ENCODE results near the gene SLC38A3.

The SLC38A3 gene

DNA sequence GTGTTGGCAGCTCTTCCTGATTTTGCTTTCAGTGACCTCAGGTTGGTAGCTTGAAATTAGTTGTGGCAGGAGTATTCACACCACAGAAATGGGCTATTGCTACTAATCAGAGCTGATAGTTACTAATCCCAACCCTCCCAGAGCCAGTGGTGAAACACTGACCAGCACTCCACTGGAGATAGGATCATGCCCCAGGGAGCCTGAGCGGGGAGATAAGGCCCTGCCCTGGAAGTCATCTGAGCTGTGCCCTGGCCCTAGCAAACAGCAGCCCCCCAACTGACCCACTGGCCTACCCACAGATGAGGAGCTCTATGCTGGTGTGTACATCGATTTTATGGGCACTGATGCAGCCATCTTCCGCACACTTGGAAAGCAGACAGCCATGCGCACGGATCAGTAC lies 23.1 kb upstream of the SLC38A3 start:
- H2AFZ ChIP-seq (ENCODE audit: low read length, unreplicated experiment): no peak overlapping the region
- H3K27me3 ChIP-seq (ENCODE audit: insufficient read depth, low read length): no peaks in the 10 kb centered on the region
- no peaks in the 10 kb centered on the region for H3K4me1 ChIP-seq (ENCODE audit: control insufficient read depth, insufficient read depth, low read length, unreplicated experiment)
- H3K4me3 ChIP-seq (ENCODE audit: low read depth, low read length): no peak overlapping the region
- no peaks in the 10 kb centered on the region for H3K79me2 ChIP-seq (ENCODE audit: control insufficient read depth, insufficient read depth, low read length, unreplicated experiment)
- no peaks in the 10 kb centered on the region for H3K36me3 ChIP-seq (ENCODE audit: insufficient read depth, low read length)
- no peak overlapping the region for H3K27ac ChIP-seq (ENCODE audit: low read depth, low read length)

DNA sequence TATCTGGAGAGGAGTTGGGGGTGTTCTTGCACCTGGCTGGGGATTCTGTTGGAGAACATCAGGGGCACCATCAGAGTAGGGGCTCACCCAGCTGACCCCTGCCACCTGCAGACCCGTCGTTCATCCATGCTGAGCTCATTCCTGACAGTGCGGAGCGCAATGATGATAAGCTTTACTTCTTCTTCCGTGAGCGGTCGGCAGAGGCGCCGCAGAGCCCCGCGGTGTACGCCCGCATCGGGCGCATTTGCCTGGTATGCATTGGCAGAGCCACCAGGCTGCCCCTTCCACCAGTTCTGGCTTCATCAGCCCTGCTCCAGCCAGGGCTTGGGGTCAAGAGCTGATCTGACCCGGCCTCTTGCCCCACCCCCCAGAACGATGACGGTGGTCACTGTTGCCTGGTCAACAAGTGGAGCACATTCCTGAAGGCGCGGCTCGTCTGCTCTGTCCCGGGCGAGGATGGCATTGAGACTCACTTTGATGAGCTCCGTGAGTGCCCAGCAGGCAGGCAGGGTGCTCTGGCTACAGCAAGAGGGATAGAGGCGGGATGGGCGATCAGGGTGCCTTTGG lies 22.5 kb upstream of the SLC38A3 start:
- Histone ChIP-seq H3K36me3 (ENCODE audit: insufficient read depth, low read length) (no peaks in the 10 kb centered on the region), H3K27ac (ENCODE audit: low read depth, low read length) (no peak overlapping the region), H3K4me3 (ENCODE audit: low read depth, low read length) (no peak overlapping the region), H3K79me2 (ENCODE audit: control insufficient read depth, insufficient read depth, low read length, unreplicated experiment) (no peaks in the 10 kb centered on the region), H3K27me3 (ENCODE audit: insufficient read depth, low read length) (no peaks in the 10 kb centered on the region), H2AFZ (ENCODE audit: low read length, unreplicated experiment) (no peak overlapping the region), H3K4me1 (ENCODE audit: control insufficient read depth, insufficient read depth, low read length, unreplicated experiment) (no peaks in the 10 kb centered on the region)

DNA sequence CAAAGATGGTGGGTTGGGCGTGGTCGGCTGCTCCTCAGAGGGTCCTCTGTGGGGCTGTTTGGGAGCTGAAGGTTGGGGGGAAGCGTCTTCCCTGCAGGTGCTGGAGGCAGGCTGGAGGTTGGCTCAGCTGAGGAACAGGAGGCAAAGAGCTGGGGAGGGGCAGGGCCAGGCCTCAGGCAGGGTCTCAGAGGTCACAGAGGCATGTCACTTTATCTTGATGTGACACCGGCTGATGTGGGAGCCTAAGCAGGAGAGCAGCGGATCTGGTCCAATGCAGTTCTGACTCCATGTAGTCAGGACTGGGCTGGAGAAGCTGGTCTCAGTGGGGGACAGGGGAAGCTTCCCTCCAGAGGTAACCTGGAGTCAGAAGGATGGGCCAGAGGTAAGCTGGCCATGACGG lies 21.3 kb upstream of the SLC38A3 start:
- no peaks in the 10 kb centered on the region for H3K36me3 ChIP-seq (ENCODE audit: insufficient read depth, low read length)

DNA sequence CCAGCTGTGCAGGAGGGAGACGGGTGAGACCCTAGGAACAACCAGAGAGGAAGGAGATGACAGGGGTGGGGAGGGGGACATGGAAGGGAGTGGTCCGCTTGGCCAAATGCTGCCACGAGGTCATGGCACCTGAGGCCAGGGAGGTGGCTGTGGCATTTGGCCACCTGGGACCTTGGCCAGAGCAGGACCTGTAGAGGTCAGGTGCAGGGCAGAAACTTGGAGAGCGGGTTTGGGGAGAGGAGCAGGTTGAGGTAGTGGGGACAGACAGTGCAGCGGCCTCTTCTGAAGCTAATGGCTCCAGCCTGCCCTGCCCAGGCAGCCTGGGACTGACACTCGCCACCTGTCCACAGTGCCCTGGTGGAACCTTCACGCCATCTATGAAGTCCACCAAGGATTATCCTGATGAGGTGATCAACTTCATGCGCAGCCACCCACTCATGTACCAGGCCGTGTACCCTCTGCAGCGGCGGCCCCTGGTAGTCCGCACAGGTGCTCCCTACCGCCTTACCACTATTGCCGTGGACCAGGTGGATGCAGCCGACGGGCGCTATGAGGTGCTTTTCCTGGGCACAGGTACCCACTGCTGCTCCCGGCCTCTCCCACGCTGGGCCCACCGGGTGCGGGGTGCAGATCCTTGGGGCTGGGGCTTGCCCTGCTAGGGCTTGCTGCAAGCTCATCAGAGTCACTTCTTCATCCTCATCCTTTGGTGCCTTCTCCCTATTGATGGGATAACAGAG lies 20.7 kb upstream of the SLC38A3 start:
- no peaks in the 10 kb centered on the region for H3K4me1 ChIP-seq (ENCODE audit: control insufficient read depth, insufficient read depth, low read length, unreplicated experiment)
- no peaks in the 10 kb centered on the region for H3K79me2 ChIP-seq (ENCODE audit: control insufficient read depth, insufficient read depth, low read length, unreplicated experiment)
- no peaks in the 10 kb centered on the region for H3K27me3 ChIP-seq (ENCODE audit: insufficient read depth, low read length)
- H2AFZ ChIP-seq (ENCODE audit: low read length, unreplicated experiment): no peak overlapping the region
- H3K4me3 ChIP-seq (ENCODE audit: low read depth, low read length): no peak overlapping the region
- H3K36me3 ChIP-seq (ENCODE audit: insufficient read depth, low read length): no peaks in the 10 kb centered on the region
- no peak overlapping the region for H3K27ac ChIP-seq (ENCODE audit: low read depth, low read length)

More for the DNA sequence above, 21.3 kb upstream of the SLC38A3 start:
- no peaks in the 10 kb centered on the region for H3K4me1 ChIP-seq (ENCODE audit: control insufficient read depth, insufficient read depth, low read length, unreplicated experiment)
- H3K27ac ChIP-seq (ENCODE audit: low read depth, low read length): no peak overlapping the region
- H3K79me2 ChIP-seq (ENCODE audit: control insufficient read depth, insufficient read depth, low read length, unreplicated experiment): no peaks in the 10 kb centered on the region
- no peak overlapping the region for H3K4me3 ChIP-seq (ENCODE audit: low read depth, low read length)
- H2AFZ ChIP-seq (ENCODE audit: low read length, unreplicated experiment): no peak overlapping the region
- no peaks in the 10 kb centered on the region for H3K27me3 ChIP-seq (ENCODE audit: insufficient read depth, low read length)

DNA sequence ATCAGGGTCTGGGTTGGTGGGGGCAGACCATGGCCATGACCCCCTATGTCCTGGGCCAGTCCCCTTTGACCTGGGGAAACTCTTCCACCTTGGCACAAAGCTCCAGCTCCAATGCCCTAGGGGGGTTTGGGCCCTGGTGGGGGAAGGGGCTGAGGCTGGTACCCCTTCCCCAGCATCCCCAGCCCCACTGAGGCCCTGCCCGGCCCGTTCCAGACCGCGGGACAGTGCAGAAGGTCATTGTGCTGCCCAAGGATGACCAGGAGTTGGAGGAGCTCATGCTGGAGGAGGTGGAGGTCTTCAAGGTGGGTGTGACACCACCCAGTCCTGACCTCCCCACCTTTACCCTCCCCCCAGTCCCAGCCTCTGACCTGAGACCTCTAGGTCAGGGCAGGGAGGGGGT lies 19.8 kb upstream of the SLC38A3 start:
- Histone ChIP-seq H2AFZ (ENCODE audit: low read length, unreplicated experiment) (no peak overlapping the region), H3K4me1 (ENCODE audit: control insufficient read depth, insufficient read depth, low read length, unreplicated experiment) (no peaks in the 10 kb centered on the region), H3K4me3 (ENCODE audit: low read depth, low read length) (no peak overlapping the region), H3K27ac (ENCODE audit: low read depth, low read length) (no peak overlapping the region), H3K36me3 (ENCODE audit: insufficient read depth, low read length) (no peaks in the 10 kb centered on the region), H3K79me2 (ENCODE audit: control insufficient read depth, insufficient read depth, low read length, unreplicated experiment) (no peaks in the 10 kb centered on the region), H3K27me3 (ENCODE audit: insufficient read depth, low read length) (no peaks in the 10 kb centered on the region)

DNA sequence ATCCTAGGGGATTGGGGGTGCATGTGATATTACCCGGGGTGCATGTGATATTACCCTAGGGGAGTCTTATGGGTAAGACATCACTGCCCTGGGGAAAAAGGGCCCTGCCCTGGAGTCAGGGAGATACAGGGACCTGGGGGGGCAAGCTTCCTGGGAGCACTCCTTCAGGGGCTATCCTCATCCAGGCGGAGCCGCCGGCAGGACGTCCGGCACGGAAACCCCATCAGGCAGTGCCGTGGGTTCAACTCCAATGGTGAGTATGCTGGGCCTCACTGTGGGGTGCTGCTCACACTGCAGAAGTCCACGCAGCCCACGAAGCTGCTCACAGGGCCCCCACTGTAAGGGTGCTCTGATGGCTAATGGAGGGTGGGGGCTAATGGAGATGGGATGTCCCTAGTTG lies 19.0 kb upstream of the SLC38A3 start:
- Histone ChIP-seq H3K27ac (ENCODE audit: low read depth, low read length) (no peak overlapping the region), H3K36me3 (ENCODE audit: insufficient read depth, low read length) (no peaks in the 10 kb centered on the region), H3K4me1 (ENCODE audit: control insufficient read depth, insufficient read depth, low read length, unreplicated experiment) (no peaks in the 10 kb centered on the region), H3K4me3 (ENCODE audit: low read depth, low read length) (no peak overlapping the region), H3K79me2 (ENCODE audit: control insufficient read depth, insufficient read depth, low read length, unreplicated experiment) (no peaks in the 10 kb centered on the region), H2AFZ (ENCODE audit: low read length, unreplicated experiment) (no peak overlapping the region), H3K27me3 (ENCODE audit: insufficient read depth, low read length) (no peaks in the 10 kb centered on the region)

DNA sequence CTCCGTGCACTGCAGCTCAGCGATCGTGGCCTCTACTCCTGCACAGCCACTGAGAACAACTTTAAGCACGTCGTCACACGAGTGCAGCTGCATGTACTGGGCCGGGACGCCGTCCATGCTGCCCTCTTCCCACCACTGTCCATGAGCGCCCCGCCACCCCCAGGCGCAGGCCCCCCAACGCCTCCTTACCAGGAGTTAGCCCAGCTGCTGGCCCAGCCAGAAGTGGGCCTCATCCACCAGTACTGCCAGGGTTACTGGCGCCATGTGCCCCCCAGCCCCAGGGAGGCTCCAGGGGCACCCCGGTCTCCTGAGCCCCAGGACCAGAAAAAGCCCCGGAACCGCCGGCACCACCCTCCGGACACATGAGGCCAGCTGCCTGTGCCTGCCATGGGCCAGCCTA lies 17.3 kb upstream of the SLC38A3 start:
- no peaks in the 10 kb centered on the region for H3K79me2 ChIP-seq (ENCODE audit: control insufficient read depth, insufficient read depth, low read length, unreplicated experiment)
- H3K27ac ChIP-seq (ENCODE audit: low read depth, low read length): no peak overlapping the region
- no peaks in the 10 kb centered on the region for H3K36me3 ChIP-seq (ENCODE audit: insufficient read depth, low read length)
- peaks cover under 1% of the 10 kb centered on the region for H3K27me3 ChIP-seq (ENCODE audit: insufficient read depth, low read length)
- H3K4me3 ChIP-seq (ENCODE audit: low read depth, low read length): no peak overlapping the region
- H2AFZ ChIP-seq (ENCODE audit: low read length, unreplicated experiment): no peak overlapping the region
- no peaks in the 10 kb centered on the region for H3K4me1 ChIP-seq (ENCODE audit: control insufficient read depth, insufficient read depth, low read length, unreplicated experiment)

DNA sequence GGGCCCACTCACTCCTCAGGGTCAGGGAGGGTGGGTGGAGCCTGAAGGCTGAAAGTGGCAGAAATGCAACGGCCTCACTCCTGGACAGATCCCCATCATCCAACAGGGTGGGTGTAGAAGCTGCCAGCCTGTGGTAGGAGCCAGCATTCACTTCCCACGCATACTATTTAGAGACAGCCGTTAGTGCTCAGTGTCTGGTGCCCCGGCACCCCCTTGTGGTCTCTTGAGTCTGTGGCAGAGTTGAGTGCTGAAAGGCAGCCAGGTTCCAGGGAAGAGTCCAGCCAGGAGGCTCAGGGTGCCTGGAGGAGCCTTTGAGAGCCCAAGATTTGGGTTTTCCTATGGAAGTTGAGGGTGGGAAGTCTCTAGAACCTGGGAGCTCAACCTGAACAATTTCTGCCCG lies 15.8 kb upstream of the SLC38A3 start:
- Histone ChIP-seq H2AFZ (ENCODE audit: low read length, unreplicated experiment) (no peak overlapping the region), H3K4me1 (ENCODE audit: control insufficient read depth, insufficient read depth, low read length, unreplicated experiment) (peaks cover 6% of the 10 kb centered on the region), H3K27me3 (ENCODE audit: insufficient read depth, low read length) (peaks cover 16% of the 10 kb centered on the region), H3K4me3 (ENCODE audit: low read depth, low read length) (no peak overlapping the region), H3K36me3 (ENCODE audit: insufficient read depth, low read length) (no peaks in the 10 kb centered on the region), H3K27ac (ENCODE audit: low read depth, low read length) (no peak overlapping the region), H3K79me2 (ENCODE audit: control insufficient read depth, insufficient read depth, low read length, unreplicated experiment) (no peaks in the 10 kb centered on the region)

DNA sequence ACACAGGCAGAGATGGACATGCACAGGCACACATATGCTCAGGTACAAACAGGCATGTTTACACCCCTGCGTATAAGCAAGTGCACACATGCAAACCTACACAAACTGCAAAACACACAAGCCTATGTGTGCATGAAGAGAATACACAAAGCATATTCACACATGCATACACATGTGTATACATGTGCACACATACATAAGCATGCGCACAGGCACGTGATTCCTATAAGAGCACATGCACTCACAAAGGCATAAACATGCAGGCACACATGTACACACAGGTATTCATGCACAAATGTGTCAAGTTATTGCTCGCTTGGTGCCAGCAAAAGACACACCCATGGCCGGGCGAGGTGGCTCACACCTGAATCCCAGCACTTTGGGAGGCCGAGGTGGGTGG lies 15.1 kb upstream of the SLC38A3 start:
- Histone ChIP-seq H3K79me2 (ENCODE audit: control insufficient read depth, insufficient read depth, low read length, unreplicated experiment) (no peaks in the 10 kb centered on the region), H3K4me1 (ENCODE audit: control insufficient read depth, insufficient read depth, low read length, unreplicated experiment) (peaks cover 6% of the 10 kb centered on the region), H3K27me3 (ENCODE audit: insufficient read depth, low read length) (peaks cover 16% of the 10 kb centered on the region), H3K4me3 (ENCODE audit: low read depth, low read length) (no peak overlapping the region), H3K36me3 (ENCODE audit: insufficient read depth, low read length) (no peaks in the 10 kb centered on the region), H2AFZ (ENCODE audit: low read length, unreplicated experiment) (no peak overlapping the region), H3K27ac (ENCODE audit: low read depth, low read length) (no peak overlapping the region)

DNA sequence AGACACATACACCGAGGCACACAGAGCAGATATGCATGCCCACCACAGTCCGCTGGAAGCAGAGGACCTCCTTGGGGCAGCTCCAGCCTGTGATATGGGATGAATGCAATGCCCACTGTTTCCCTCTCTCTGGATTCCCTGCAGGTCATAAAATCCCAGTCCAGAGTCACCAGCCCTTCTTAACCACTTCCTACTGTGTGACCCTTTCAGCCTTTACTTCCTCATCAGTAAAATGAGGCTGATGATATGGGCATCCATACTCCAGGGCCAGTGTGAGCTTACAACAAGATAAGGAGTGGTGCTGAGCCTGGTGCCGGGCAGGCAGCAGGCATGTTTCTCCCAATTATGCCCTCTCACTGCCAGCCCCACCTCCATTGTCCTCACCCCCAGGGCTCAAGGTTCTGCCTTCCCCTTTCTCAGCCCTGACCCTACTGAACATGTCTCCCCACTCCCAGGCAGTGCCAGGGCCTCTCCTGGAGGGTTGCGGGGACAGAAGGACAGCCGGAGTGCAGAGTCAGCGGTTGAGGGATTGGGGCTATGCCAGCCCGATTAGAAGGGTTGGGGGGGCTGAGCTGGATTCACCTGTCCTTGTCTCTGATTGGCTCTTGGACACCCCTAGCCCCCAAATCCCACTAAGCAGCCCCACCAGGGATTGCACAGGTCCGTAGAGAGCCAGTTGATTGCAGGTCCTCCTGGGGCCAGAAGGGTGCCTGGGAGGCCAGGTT lies 14.0 kb upstream of the SLC38A3 start, which contains the start of gene GNAT1:
TSS of gene GNAT1 (plus strand) at position 675 of the 725 bp plus-strand sequence. CDS start 116 bp downstream, outside the sequence.
- Histone ChIP-seq H3K27ac (ENCODE audit: low read depth, low read length) (no peak within 1 kb of the TSS), H3K4me1 (ENCODE audit: control insufficient read depth, insufficient read depth, low read length, unreplicated experiment) (peaks cover 11% of the 10 kb centered on the region), H3K27me3 (ENCODE audit: insufficient read depth, low read length) (peaks cover 19% of the 10 kb centered on the region), H3K79me2 (ENCODE audit: control insufficient read depth, insufficient read depth, low read length, unreplicated experiment) (no peaks in the 10 kb centered on the region), H3K4me3 (ENCODE audit: low read depth, low read length) (no peak within 1 kb of the TSS), H3K36me3 (ENCODE audit: insufficient read depth, low read length) (no peaks in the 10 kb centered on the region), H2AFZ (ENCODE audit: low read length, unreplicated experiment) (no peak within 1 kb of the TSS)

DNA sequence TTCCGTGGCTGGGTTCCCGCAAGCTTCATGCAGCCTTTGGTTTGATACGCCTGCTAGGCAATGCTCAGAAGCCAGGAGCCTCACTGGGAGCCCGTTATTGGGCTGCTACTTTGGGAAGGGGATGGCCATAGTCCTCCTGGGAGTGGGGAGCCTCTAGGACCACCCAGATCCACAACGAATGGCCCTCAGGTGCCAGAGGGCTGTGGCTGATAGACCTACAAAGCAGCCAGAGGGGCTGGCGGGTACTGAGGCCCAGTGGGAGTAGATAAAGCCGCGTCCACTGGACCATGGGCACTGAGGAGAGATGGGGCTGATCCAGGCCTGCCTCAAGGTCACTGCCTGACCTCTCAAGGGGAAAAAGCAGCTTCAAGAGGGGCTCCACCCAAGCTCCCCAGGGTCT lies 12.9 kb upstream of the SLC38A3 start:
- no peaks in the 10 kb centered on the region for H3K79me2 ChIP-seq (ENCODE audit: control insufficient read depth, insufficient read depth, low read length, unreplicated experiment)
- H3K27me3 ChIP-seq (ENCODE audit: insufficient read depth, low read length): peaks cover 24% of the 10 kb centered on the region
- no peaks in the 10 kb centered on the region for H3K36me3 ChIP-seq (ENCODE audit: insufficient read depth, low read length)
- H3K27ac ChIP-seq (ENCODE audit: low read depth, low read length): no peak overlapping the region
- no peak overlapping the region for H2AFZ ChIP-seq (ENCODE audit: low read length, unreplicated experiment)
- peaks cover 11% of the 10 kb centered on the region for H3K4me1 ChIP-seq (ENCODE audit: control insufficient read depth, insufficient read depth, low read length, unreplicated experiment)
- no peak overlapping the region for H3K4me3 ChIP-seq (ENCODE audit: low read depth, low read length)
